Spleen (tissue), 11 donors: ENCODE data around the gene EIPR1. TPM values are rescaled to one million over a fixed set of nuclear protein-coding genes. Genes with fewer than 3 reads are reported as not detected.

Experiments used
- DNase-seq: peaks from one replicate; pipeline ENCODE4 v3.0.0-alpha.2; 2020
- H3K27ac ChIP-seq, 8 donors: fragments of 200-600 bp; sonication (generic) in 7 of 8; 1 replicate in 4 of 8; 2 replicates in 4 of 8; pipeline versions ENCODE4 v1.5.0 to v1.8.0; 2016 to 2021; ENCODE audit warnings: inconsistent platforms in 4 of 8, mild to moderate bottlenecking in 4 of 8, moderate library complexity in 1 of 8
- H3K27me3 ChIP-seq, 7 donors: fragments of 200-600 bp; sonication (generic) in 6 of 7; replicated peaks in 1 of 7; 1 replicate in 4 of 7; 2 replicates in 3 of 7; pipeline versions ENCODE4 v1.5.0 to v1.8.0; 2016 to 2021; ENCODE audit warnings: inconsistent platforms in 3 of 7, mild to moderate bottlenecking in 1 of 7
- H3K36me3 ChIP-seq, 6 donors: fragments of 200-600 bp; sonication (generic) in 5 of 6; 1 replicate in 4 of 6; 2 replicates in 2 of 6; pipeline versions ENCODE4 v1.5.0 to v1.8.0; 2016 to 2021; ENCODE audit warnings: inconsistent platforms in 2 of 6
- H3K4me1 ChIP-seq, 6 donors: fragments of 200-600 bp; sonication (generic) in 5 of 6; 1 replicate in 3 of 6; 2 replicates in 3 of 6; pipeline versions ENCODE4 v1.5.0 to v1.8.0; 2016 to 2021; ENCODE audit warnings: inconsistent platforms in 3 of 6
- H3K4me3 ChIP-seq, 8 donors: fragments of 200-600 bp; sonication (generic) in 7 of 8; 1 replicate in 4 of 8; 2 replicates in 4 of 8; pipeline versions ENCODE4 v1.5.0 to v1.8.0; 2016 to 2021; ENCODE audit warnings: inconsistent platforms in 4 of 8, mild to moderate bottlenecking in 4 of 8, moderate library complexity in 2 of 8
- H3K9me3 ChIP-seq, 8 donors: fragments of 200-600 bp; sonication (generic) in 7 of 8; 1 replicate in 4 of 8; 2 replicates in 4 of 8; pipeline versions ENCODE4 v1.5.0 to v1.8.0; 2016 to 2021; ENCODE audit warnings: inconsistent platforms in 4 of 8
- CTCF ChIP-seq, 11 experiments: fragments of 200-600 bp in 7 of 11; fragments of 450-650 bp in 4 of 11; sonication (generic) in 4 of 11; IDR thresholded peaks in 8 of 11; conservative IDR thresholded peaks in 3 of 11; 1 replicate in 7 of 11; 2 replicates in 4 of 11; pipeline versions ENCODE4 v1.4.0 to v1.8.0; 2016 to 2021; ENCODE audit warnings: antibody characterized with exemption in 11 of 11, inconsistent platforms in 4 of 11, mild to moderate bottlenecking in 1 of 11
- POLR2A ChIP-seq, 3 donors: fragments of 450-650 bp; IDR thresholded peaks; one replicate each; pipeline ENCODE4 v1.5.1; 2017; ENCODE audit warnings: antibody characterized with exemption in 3 of 3, mild to moderate bottlenecking in 1 of 3
- POLR2AphosphoS5 ChIP-seq, 3 donors: sonication (generic); formaldehyde crosslinking; IDR thresholded peaks; one replicate each; pipeline ENCODE4 v1.5.1; 2017; ENCODE audit warnings: antibody characterized with exemption in 3 of 3
- WGBS, 5 donors: extraction: QIAGEN DNeasy Blood & Tissue Kit in 3 of 5; methylation state at CpG; one replicate each; pipeline versions ENCODE4 v1.1.5 to v1.1.7; 2013 to 2018; 5-methylcytosine and 5-hydroxymethylcytosine counted together
- intact Hi-C: fragments of 100-400 bp; cut with DNase I; formaldehyde crosslinking; loops from one replicate; pipeline ENCODE4 v1.15.0; 2023; ENCODE audit warnings: low total_unique reads
- polyA plus RNA-seq, 3 donors: library from polyadenylated mRNA; stranded (reverse); fragments of 200-250 nt; gene quantifications; one replicate each; pipeline ENCODE4 v1.2.1, GENCODE V29; 2013
- total RNA-seq, 7 donors: library from RNA; depleted of rRNA in 3 of 7; stranded (reverse); fragments of >200 nt in 3 of 7; fragmentation: NEBNext Ultra II Directional in 4 of 7; extraction: Animal tissue kit (Norgen Biotek cat#: 25700) in 4 of 7; gene quantifications; one replicate each; pipeline versions ENCODE4 v1.1.0 to v1.2.1, GENCODE V29; 2016 to 2021
- donor health status: healthy with polysubstance abuse.
- donor health status: DM: no; HTN: no; CAD: no; lungs with moderate emphysema.
- donor health status: DM: no; HTN: no; CAD: no.
- donor health status: Bipolar disorder and iron deficiency.
- donor health status: healthy.
- donor health status: DM: no; HTN: no; CAD: no.
- donor health status: DM: yes; HTN: yes; CAD: no.

The EIPR1 gene
- total and polyA plus RNA-seq, 10 donors: 16.1 to 60.1 (median 26.3) TPM

- H3K27ac ChIP-seq: no peak overlapping the region
- WGBS, 5 donors: 62 to 87% (median 78%) methylated on average over 13 to 15 of the region's 15 CpGs
- H3K27me3 ChIP-seq: no peaks in the 10 kb centered on the region
- DNase-seq: no peak
- TF ChIP-seq CTCF (IDR thresholded peaks at IDR 0.05 in 8 of 11, conservative IDR thresholded peaks at IDR 0.05 in 3 of 11) (no peak), POLR2AphosphoS5 (IDR thresholded peaks at IDR 0.05) (no peak), POLR2A (IDR thresholded peaks at IDR 0.05) (no peak)
- intact Hi-C loops: no loop called here
- H3K9me3 ChIP-seq: peaks cover under 1 to 20% (median 14%) of the 10 kb centered on the region in 8 donors
- H3K36me3 ChIP-seq: peaks cover 0 to 72% (median 6%) of the 10 kb centered on the region in 6 donors
- H3K4me1 ChIP-seq: peaks cover 0 to 22% (median 0%) of the 10 kb centered on the region in 6 donors
- no peak overlapping the region for H3K4me3 ChIP-seq
Measured at GRCh38 chr2:3253913-3254441, 123.6 kb downstream of the EIPR1 start.

DNA sequence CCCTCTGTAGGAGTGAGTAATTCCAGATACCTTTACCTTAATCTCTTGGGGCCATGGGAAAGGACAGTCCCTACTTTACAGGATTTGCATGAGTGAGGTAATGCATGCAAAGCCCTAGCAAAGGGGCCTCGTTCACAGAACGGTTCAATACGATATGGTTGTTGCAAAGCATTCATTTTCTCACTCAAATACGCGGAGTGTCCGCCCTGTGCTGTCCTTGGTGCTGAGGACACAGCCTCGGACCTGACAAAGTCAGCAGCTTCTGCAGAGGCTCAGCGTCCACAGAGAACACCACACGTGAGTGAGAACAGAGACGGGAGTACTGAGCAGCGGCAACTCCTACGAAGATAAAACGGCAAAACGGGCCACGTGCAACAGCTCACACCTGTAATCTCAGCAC lies 125.7 kb downstream of the EIPR1 start:
- H3K36me3 ChIP-seq: peaks cover 0 to 76% (median 4%) of the 10 kb centered on the region in 6 donors
- no peak for DNase-seq
- 89 to 92% (median 91%) methylated on average over 15 of the region's 15 CpGs for WGBS, 5 donors

GRCh38 chr2:3249476-3249962 lies 128.1 kb downstream of the EIPR1 start:
- H3K9me3 ChIP-seq: peaks cover 3 to 31% (median 22%) of the 10 kb centered on the region in 8 donors
- intact Hi-C loops: no loop called here
- H3K36me3 ChIP-seq: peaks cover 0 to 60% (median 0%) of the 10 kb centered on the region in 6 donors
- H3K4me3 ChIP-seq: no peak overlapping the region
- no peak for DNase-seq
- TF ChIP-seq POLR2A (IDR thresholded peaks at IDR 0.05) (no peak), CTCF (IDR thresholded peaks at IDR 0.05 in 8 of 11, conservative IDR thresholded peaks at IDR 0.05 in 3 of 11) (no peak), POLR2AphosphoS5 (IDR thresholded peaks at IDR 0.05) (no peak)
- 79 to 90% (median 88%) methylated on average over 2 of the region's 2 CpGs for WGBS, 5 donors
- no peaks in the 10 kb centered on the region for H3K27me3 ChIP-seq
- no peak overlapping the region for H3K27ac ChIP-seq
- peaks cover 0 to 12% (median 0%) of the 10 kb centered on the region in 6 donors for H3K4me1 ChIP-seq

More for the DNA sequence above, 125.7 kb downstream of the EIPR1 start:
- H3K27ac ChIP-seq: no peak overlapping the region
- H3K9me3 ChIP-seq: peaks cover 3 to 31% (median 22%) of the 10 kb centered on the region in 8 donors
- peaks cover 0 to 18% (median 0%) of the 10 kb centered on the region in 6 donors for H3K4me1 ChIP-seq
- H3K27me3 ChIP-seq: no peaks in the 10 kb centered on the region
- no peak overlapping the region for H3K4me3 ChIP-seq
- no peak for TF ChIP-seq POLR2A (IDR thresholded peaks at IDR 0.05)
- intact Hi-C loops: no loop called here

DNA sequence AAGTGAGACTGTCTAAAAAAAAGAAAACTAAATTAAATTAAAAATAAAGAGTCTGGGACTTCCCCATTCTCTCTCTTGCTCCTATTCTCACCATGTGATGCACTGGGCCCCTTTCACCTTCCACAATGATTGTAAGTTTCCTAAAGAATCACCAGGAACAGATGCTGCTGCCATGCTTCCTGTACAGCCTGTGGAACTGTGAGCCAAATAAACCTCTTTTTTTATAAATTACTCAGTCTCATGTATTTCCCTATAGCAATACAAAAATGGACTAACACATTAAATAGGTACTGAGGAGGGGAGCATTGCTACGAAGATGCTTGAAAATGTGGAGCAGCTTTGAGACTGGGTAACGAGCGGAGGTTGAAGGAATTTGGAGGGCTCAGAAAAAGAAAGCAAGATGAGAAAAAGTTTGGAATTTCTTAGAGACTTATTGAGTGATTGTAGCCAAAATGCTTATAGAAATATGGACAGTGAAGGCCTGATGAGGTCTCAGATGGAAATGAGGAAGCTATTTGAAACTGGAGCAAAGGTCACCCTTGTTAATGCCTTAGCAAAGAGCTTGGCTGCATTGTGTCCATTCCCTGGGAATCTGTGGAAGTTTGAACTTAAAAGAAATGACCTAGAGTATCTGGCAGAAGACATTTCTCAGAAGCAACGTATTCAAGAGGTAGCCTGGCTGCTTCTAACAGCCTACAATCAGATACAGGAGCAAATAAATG lies 128.7 kb downstream of the EIPR1 start:
- intact Hi-C loops: no loop called here
- H3K4me3 ChIP-seq: no peak overlapping the region
- H3K36me3 ChIP-seq: peaks cover 0 to 59% (median 0%) of the 10 kb centered on the region in 6 donors
- H3K27ac ChIP-seq: no peak overlapping the region
- H3K9me3 ChIP-seq: peaks cover 3 to 31% (median 22%) of the 10 kb centered on the region in 8 donors
- peaks cover 0 to 9% (median 0%) of the 10 kb centered on the region in 6 donors for H3K4me1 ChIP-seq
- TF ChIP-seq CTCF (IDR thresholded peaks at IDR 0.05 in 8 of 11, conservative IDR thresholded peaks at IDR 0.05 in 3 of 11): no peak
- no peak for TF ChIP-seq POLR2A (IDR thresholded peaks at IDR 0.05)
- no peak for TF ChIP-seq POLR2AphosphoS5 (IDR thresholded peaks at IDR 0.05)
- H3K27me3 ChIP-seq: no peaks in the 10 kb centered on the region
- WGBS, 5 donors: 93 to 97% (median 96%) methylated on average over 4 of the region's 4 CpGs
- DNase-seq: no peak
